Measurements from ENCODE around the gene CNPY1.
A peak's percentile ranks its signal among the peaks of the same experiment; 100 is the strongest.

Gene CNPY1

DNA sequence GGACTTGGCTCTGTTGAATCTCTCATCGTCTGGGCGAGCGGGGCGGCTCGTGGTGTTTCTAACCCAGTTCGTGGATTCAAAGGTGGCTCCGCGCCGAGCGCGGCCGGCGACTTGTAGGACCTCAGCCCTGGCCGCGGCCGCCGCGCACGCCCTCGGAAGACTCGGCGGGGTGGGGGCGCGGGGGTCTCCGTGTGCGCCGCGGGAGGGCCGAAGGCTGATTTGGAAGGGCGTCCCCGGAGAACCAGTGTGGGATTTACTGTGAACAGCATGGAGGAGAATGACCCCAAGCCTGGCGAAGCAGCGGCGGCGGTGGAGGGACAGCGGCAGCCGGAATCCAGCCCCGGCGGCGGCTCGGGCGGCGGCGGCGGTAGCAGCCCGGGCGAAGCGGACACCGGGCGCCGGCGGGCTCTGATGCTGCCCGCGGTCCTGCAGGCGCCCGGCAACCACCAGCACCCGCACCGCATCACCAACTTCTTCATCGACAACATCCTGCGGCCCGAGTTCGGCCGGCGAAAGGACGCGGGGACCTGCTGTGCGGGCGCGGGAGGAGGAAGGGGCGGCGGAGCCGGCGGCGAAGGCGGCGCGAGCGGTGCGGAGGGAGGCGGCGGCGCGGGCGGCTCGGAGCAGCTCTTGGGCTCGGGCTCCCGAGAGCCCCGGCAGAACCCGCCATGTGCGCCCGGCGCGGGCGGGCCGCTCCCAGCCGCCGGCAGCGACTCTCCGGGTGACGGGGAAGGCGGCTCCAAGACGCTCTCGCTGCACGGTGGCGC is 88.1 kb downstream of the CNPY1 start, which contains the start of gene EN2:
EN2 (plus strand) TSS at position 19 of the 767 bp plus-strand sequence; CDS start at position 268, 249 bp downstream.
- TF ChIP-seq, protein P1, sequence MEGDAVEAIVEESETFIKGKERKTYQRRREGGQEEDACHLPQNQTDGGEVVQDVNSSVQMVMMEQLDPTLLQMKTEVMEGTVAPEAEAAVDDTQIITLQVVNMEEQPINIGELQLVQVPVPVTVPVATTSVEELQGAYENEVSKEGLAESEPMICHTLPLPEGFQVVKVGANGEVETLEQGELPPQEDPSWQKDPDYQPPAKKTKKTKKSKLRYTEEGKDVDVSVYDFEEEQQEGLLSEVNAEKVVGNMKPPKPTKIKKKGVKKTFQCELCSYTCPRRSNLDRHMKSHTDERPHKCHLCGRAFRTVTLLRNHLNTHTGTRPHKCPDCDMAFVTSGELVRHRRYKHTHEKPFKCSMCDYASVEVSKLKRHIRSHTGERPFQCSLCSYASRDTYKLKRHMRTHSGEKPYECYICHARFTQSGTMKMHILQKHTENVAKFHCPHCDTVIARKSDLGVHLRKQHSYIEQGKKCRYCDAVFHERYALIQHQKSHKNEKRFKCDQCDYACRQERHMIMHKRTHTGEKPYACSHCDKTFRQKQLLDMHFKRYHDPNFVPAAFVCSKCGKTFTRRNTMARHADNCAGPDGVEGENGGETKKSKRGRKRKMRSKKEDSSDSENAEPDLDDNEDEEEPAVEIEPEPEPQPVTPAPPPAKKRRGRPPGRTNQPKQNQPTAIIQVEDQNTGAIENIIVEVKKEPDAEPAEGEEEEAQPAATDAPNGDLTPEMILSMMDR (conservative IDR thresholded peaks at IDR 0.05; ENCODE audit: low read depth, low read length), result no peak
- peak within 1 kb of the TSS; percentile 39 for H3K4me3 ChIP-seq (ENCODE audit: low read depth, low read length)
- peak; percentile 6 for DNase-seq (ENCODE audit: low read depth)

DNA sequence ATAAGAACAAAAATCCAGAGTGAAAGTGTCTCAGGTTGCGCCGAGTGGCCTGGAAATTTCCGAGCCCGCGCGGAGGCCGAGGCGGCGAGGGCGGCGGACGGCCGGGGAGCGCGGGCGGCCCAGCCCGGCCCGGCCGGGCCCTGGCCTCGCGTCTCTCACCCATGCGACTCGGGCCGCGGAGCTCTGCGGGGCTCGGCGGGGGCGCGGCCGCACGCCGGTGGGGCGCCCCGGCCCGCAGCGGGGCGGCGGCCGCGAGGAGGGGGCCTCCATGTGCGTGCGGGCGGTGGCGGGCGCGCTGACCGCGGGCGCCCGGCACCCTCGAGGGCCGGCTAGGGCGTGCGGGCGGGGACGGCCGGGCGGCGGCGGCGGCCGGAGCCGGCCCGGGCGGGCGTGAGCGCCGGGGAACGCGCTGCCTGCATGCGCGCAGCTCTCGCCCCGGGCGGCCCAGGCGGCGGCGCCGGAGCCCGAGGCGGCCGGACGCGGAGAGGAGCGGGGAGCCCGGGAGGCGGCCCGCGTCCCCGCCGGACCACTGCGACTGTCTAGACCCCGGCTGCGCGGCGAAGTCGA is 88.7 kb downstream of the CNPY1 start:
- H3K4me3 ChIP-seq (ENCODE audit: low read depth, low read length), result no peak overlapping the region
- TF ChIP-seq, protein P1 (conservative IDR thresholded peaks at IDR 0.05; ENCODE audit: low read depth, low read length), result no peak
- no peak for DNase-seq (ENCODE audit: low read depth)

DNA sequence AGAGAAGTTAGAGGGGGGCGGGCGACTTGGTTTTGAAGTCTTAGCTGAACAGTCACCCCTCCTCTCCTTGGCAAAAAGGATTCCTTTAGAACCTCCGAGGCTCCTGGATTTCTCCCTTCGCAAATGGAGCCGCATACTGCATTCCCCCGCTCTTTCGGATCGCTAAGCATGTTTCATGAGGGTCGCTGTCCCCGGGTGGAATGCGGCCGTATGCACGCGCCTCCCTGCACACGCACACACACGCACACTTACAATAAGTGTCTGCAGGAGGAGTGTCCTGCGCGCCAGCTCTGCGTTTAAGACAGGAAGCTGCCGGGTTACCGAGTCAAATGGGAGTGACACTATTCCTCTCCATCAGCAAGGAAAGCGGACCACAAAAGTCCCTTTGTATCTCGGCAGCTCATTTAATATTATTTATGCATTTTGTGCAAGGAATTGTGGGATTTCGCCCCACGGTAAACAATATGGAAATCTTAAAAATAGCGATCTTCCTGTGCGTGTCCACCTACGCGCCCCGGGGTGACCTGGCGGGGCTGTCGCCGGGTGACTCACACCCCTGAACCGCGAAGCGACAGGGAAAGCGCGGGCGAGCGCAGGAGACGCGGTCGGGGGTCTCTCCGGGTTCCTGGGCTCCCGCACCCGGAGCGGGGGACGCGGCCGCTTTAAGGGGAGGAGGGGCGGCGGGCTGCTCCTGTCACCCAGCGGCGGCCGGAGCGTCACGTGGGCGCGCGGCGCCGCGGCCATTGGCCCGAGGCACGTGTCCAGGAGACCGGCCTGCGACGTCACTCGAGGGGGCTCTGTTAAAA is 89.4 kb downstream of the CNPY1 start:
- TF ChIP-seq, protein P1 (conservative IDR thresholded peaks at IDR 0.05; ENCODE audit: low read depth, low read length), result no peak
- H3K4me3 ChIP-seq (ENCODE audit: low read depth, low read length), result peak overlapping the region; percentile 39
- DNase-seq (ENCODE audit: low read depth), result peak; percentile 42

DNA sequence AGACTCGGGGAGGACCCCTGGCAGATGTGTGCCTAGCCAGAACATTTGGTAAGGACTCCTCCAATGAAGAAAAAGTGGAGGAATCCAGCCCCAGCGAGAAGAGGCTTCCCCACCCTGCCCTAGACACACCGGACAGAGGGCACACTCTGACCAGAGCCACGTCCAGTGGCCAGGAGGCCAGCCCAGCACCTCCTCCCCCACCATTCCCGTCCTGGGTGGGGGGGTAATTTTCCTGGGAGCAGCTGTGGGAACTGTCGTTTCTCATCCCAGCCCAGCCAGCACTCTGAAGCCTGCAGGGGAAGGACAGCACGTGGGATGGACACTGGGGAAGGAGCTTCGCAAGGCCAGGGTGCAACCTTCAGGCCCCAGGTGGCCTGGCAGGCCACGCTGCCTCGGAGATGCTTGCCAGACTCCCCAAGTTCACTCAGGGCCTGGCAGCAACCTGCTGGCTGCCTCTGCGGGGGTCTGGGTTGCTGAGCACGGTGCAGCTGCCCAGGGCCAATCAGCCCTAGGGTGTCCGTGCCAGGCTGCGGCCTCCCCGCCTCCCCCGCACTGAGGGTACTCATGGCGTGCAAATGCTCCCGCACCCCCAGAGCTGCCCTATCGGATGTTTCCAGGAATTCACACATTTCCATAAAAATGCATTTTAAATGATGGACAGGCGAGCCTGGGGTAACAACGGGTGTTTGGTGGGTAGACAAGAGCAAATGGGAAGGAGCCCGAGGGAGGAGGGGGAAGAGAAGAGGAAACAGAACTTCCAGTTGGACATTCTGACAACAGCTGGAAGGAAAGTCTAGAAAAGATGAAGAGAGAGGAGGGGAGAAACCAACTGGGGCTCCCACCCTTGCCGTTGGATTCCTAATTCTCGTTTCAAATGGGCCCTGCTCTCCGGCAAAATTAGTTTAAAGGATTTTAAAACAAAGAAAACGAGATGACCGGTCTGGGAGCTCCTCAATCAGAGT is 90.3 kb downstream of the CNPY1 start:
- H3K4me3 ChIP-seq (ENCODE audit: low read depth, low read length), result no peak overlapping the region
- TF ChIP-seq, protein P1 (conservative IDR thresholded peaks at IDR 0.05; ENCODE audit: low read depth, low read length), result no peak
- no peak for DNase-seq (ENCODE audit: low read depth)

DNA sequence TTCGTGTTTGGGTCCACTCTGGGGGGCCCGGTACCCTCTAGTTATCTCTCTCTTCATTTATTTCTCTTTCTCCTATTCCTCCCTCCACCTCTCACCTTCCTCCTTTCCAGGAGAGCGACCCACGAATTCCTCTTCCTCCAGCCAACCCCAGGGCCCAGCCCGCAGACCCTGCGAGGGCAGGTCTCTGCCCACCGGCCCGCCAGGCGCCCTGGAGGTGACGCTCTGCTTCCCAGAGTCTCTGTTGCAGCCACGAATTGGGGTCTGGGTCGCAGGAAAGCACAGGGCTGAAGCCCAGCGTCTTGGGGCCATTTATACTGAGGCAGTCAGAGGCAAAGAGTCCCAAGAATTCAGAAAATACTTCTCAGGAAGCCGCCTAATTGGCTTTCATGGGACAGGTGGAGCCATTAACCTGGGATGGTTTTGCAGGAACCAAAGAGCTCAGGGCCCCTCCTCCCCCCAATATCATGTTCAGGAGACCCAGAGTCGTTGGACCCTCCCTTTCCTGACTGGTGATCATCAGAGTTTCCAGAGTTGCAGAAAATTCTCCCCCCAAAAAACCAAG is 91.1 kb downstream of the CNPY1 start:
- DNase-seq (ENCODE audit: low read depth), result no peak
- H3K4me3 ChIP-seq (ENCODE audit: low read depth, low read length), result no peak overlapping the region
- TF ChIP-seq, protein P1 (conservative IDR thresholded peaks at IDR 0.05; ENCODE audit: low read depth, low read length), result no peak
